WTC11 (cell line): ENCODE data around the gene NFXL1.

Source experiments
- CTCF ChIP-seq: fragments of 200-600 bp; IDR thresholded peaks from 2 replicates; pipeline ENCODE4 v1.8.0; 2022; ENCODE audit warnings: antibody characterized with exemption
- FOXP4 ChIP-seq: sonication (generic); formaldehyde crosslinking; IDR thresholded peaks from 2 replicates; pipeline ENCODE4 v1.8.0; 2022; ENCODE audit warnings: mild to moderate bottlenecking, missing genetic modification reagents
- GTF2I ChIP-seq: fragments of 250-450 bp; sonication (Bioruptor Pico); conservative IDR thresholded peaks from 2 replicates; pipeline ENCODE4 v1.4.0; 2021; ENCODE audit warnings: mild to moderate bottlenecking
- JUN ChIP-seq: sonication (generic); formaldehyde crosslinking; IDR thresholded peaks from 2 replicates; pipeline ENCODE4 v1.8.0; 2023; ENCODE audit warnings: mild to moderate bottlenecking, missing genetic modification reagents
- NFE2L1 ChIP-seq: sonication (generic); formaldehyde crosslinking; IDR thresholded peaks from 2 replicates; pipeline ENCODE4 v1.8.1; 2023; ENCODE audit warnings: missing genetic modification reagents
- ZNF512 ChIP-seq: sonication (generic); formaldehyde crosslinking; IDR thresholded peaks from 2 replicates; pipeline ENCODE4 v1.8.1; 2022; ENCODE audit warnings: missing genetic modification reagents, borderline replicate concordance
- ZSCAN18 ChIP-seq: fragments of 250-450 bp; sonication (Bioruptor Pico); IDR thresholded peaks from 2 replicates; pipeline ENCODE4 v2.1.2; 2022; ENCODE audit warnings: mild to moderate bottlenecking, moderate library complexity

GRCh38 chr4:47876310-47876709, 38.1 kb downstream of the NFXL1 start:
- TF ChIP-seq CTCF (no peak), ZNF512 (no peak), JUN (CRISPR knock-in tag) (no peak), ZSCAN18 (CRISPR knock-in tag) (no peak), FOXP4 (CRISPR knock-in tag) (no peak), NFE2L1 (no peak), GTF2I (no peak)
